GM12878 (cell line): ENCODE measurements around the gene SERPINH1. TPM values are rescaled to one million over a fixed set of nuclear protein-coding genes. Genes with fewer than 3 reads are reported as not detected.
A peak's percentile ranks its signal among the peaks of the same experiment; 100 is the strongest.

ENCODE experiments used
- ATAC-seq: fragments of 200-7000 bp; cut with Tn5 transposase; 3 replicates; pipeline ENCODE4 v1.9.1; 2020; ENCODE audit warnings: mild to moderate bottlenecking, moderate library complexity
- BruUV-seq: library from RNA; stranded (reverse); fragments of 400-500 nt; replicated peaks from 2 replicates; lab custom pipeline; 2021; lab: Mats Ljungman, UMichigan
- CTCF ChIA-PET: fragments of 300-600 bp; sonication (Branson Sonifier 250); formaldehyde crosslinking; extraction: SDS; loops from one replicate; lab custom pipeline; 2021; ENCODE audit warnings: inconsistent platforms; lab: Yijun Ruan, JAX
- POLR2A ChIA-PET: fragments of 350-600 bp; formaldehyde crosslinking; extraction: SDS; loops from one replicate; lab custom pipeline; 2021; ENCODE audit warnings: inconsistent platforms; lab: Charles Lee
- RAD21 ChIA-PET: fragments of 300-600 bp; sonication (Branson Sonifier 250); formaldehyde crosslinking; loops from one replicate; lab custom pipeline; 2023; ENCODE audit warnings: antibody characterized with exemption; ENCODE audit not compliant: unreplicated experiment; lab: Charles Lee
- SMC1A ChIA-PET: fragments of 300-600 bp; sonication (Branson Sonifier 250); formaldehyde crosslinking; loops from one replicate; lab custom pipeline; 2023; ENCODE audit not compliant: unreplicated experiment, uncharacterized antibody; lab: Charles Lee
- DNase-seq: peaks from one replicate; pipeline ENCODE4 v3.0.0-alpha.2; 2011; ENCODE audit warnings: low read depth, low spot score
- FAIRE-seq: peaks from 3 replicates; lab custom pipeline; 2011; peaks lifted over from hg19 to GRCh38; lab: Jason Lieb, UNC
- H2AFZ ChIP-seq: 2 replicates; pipeline ENCODE4 v1.6.0; 2011; ENCODE audit warnings: low read depth, low read length, control low read depth; ENCODE audit not compliant: control insufficient read depth
- H3K27ac ChIP-seq: 2 replicates; pipeline ENCODE4 v1.5.1; 2011; ENCODE audit warnings: control low read depth; ENCODE audit not compliant: control insufficient read depth, insufficient read depth
- H3K27me3 ChIP-seq, 2 experiments: replicated peaks in 1 of 2; 2 replicates each; pipeline versions ENCODE4 v1.6.0 to v1.6.1; 2011; ENCODE audit warnings: low read length in 1 of 2; ENCODE audit not compliant: control insufficient read depth in 2 of 2, insufficient read depth in 2 of 2
- H3K36me3 ChIP-seq, 2 experiments: 2 replicates each; pipeline ENCODE4 v1.5.1; 2011; ENCODE audit warnings: low read length in 1 of 2; ENCODE audit not compliant: control insufficient read depth in 2 of 2, insufficient read depth in 2 of 2
- H3K4me1 ChIP-seq: 2 replicates; pipeline ENCODE4 v1.6.1; 2011; ENCODE audit warnings: mild to moderate bottlenecking, low read length, moderate library complexity, mixed read lengths; ENCODE audit not compliant: control insufficient read depth, insufficient read depth
- H3K4me2 ChIP-seq: 2 replicates; pipeline ENCODE4 v1.6.0; 2011; ENCODE audit warnings: control low read depth; ENCODE audit not compliant: control insufficient read depth, insufficient read depth
- H3K4me3 ChIP-seq: fragments of 200-600 bp; sonication (generic); 2 replicates; pipeline ENCODE4 v1.5.1; 2016
- H3K79me2 ChIP-seq: 2 replicates; pipeline ENCODE4 v1.6.0; 2011; ENCODE audit warnings: low read length; ENCODE audit not compliant: control insufficient read depth, insufficient read depth
- H3K9ac ChIP-seq: 2 replicates; pipeline ENCODE4 v1.8.0; 2011; ENCODE audit warnings: low read length, control low read depth, mixed read lengths; ENCODE audit not compliant: control insufficient read depth, insufficient read depth
- H3K9me3 ChIP-seq: replicated peaks from 3 replicates; pipeline ENCODE4 v1.5.1; 2011; ENCODE audit warnings: mild to moderate bottlenecking, low read length; ENCODE audit not compliant: control insufficient read depth, insufficient read depth
- H4K20me1 ChIP-seq: 2 replicates; pipeline ENCODE4 v1.6.0; 2011; ENCODE audit not compliant: control insufficient read depth, insufficient read depth
- ESRRA ChIP-seq: IDR thresholded peaks from 2 replicates; pipeline ENCODE4 v1.6.1; 2012; ENCODE audit warnings: mild to moderate bottlenecking, low read length, improper control_type of control experiment
- MEF2B ChIP-seq: fragments of 450-650 bp; IDR thresholded peaks from 2 replicates; pipeline ENCODE4 v1.6.1; 2018; ENCODE audit warnings: mild to moderate bottlenecking, moderate library complexity; ENCODE audit not compliant: partially characterized antibody, poor library complexity, severe bottlenecking
- NFYB ChIP-seq: IDR thresholded peaks from 2 replicates; pipeline ENCODE4 v1.6.1; 2011; ENCODE audit warnings: low read depth, mild to moderate bottlenecking, low read length, improper control_type of control experiment, moderate library complexity; ENCODE audit not compliant: insufficient read depth
- NR2F1 ChIP-seq: fragments of 450-650 bp; conservative IDR thresholded peaks from 2 replicates; pipeline ENCODE4 v1.6.1; 2017; ENCODE audit warnings: mild to moderate bottlenecking
- POLR2A ChIP-seq: IDR thresholded peaks from 2 replicates; pipeline ENCODE4 v1.6.1; 2011; ENCODE audit warnings: low read depth, mild to moderate bottlenecking, low read length
- POLR2AphosphoS2 ChIP-seq: IDR thresholded peaks from 2 replicates; pipeline ENCODE4 v1.6.1; 2011; ENCODE audit warnings: low read depth, mild to moderate bottlenecking, low read length, improper control_type of control experiment, moderate library complexity
- RAD51 ChIP-seq: fragments of 450-650 bp; IDR thresholded peaks from 2 replicates; pipeline ENCODE4 v1.6.1; 2016; ENCODE audit warnings: moderate library complexity, mild to moderate bottlenecking, inconsistent platforms
- RUNX3 ChIP-seq: IDR thresholded peaks from 2 replicates; pipeline ENCODE4 v1.6.1; 2012; ENCODE audit warnings: low read length, inconsistent platforms
- SP1 ChIP-seq: IDR thresholded peaks from one replicate; pipeline ENCODE4 v1.6.1; 2011; ENCODE audit warnings: low read depth, low read length
- STAT3 ChIP-seq: IDR thresholded peaks from 2 replicates; pipeline ENCODE4 v1.6.1; 2011; ENCODE audit warnings: low read depth, low read length, improper control_type of control experiment
- TARDBP ChIP-seq: IDR thresholded peaks from 2 replicates; pipeline ENCODE4 v1.6.1; 2016; ENCODE audit warnings: borderline replicate concordance
- TCF3 ChIP-seq: IDR thresholded peaks from 2 replicates; pipeline ENCODE4 v1.6.1; 2012; ENCODE audit warnings: low read depth, mild to moderate bottlenecking, low read length, borderline replicate concordance; ENCODE audit not compliant: insufficient read depth
- ZBTB4 ChIP-seq: fragments of 450-650 bp; formaldehyde crosslinking; IDR thresholded peaks from 2 replicates; pipeline ENCODE4 v1.4.0; 2022; ENCODE audit warnings: mild to moderate bottlenecking, moderate library complexity
- ZBTB40 ChIP-seq: fragments of 450-650 bp; IDR thresholded peaks from 2 replicates; pipeline ENCODE4 v1.6.1; 2016; ENCODE audit warnings: mild to moderate bottlenecking, moderate library complexity, borderline replicate concordance
- ZNF217 ChIP-seq: fragments of 450-650 bp; IDR thresholded peaks from 2 replicates; pipeline ENCODE4 v1.6.1; 2017; ENCODE audit warnings: antibody characterized with exemption, mild to moderate bottlenecking
- WGBS: methylation state at CpG from one replicate; pipeline ENCODE4 v1.1.6; 2016; ENCODE audit warnings: low lambda C conversion rate; ENCODE audit not compliant: insufficient replicate concordance, insufficient coverage; ENCODE audit errors: missing lambda C conversion rate; 5-methylcytosine and 5-hydroxymethylcytosine counted together
- in situ Hi-C: fragments of 300-500 bp; cut with MboI; formaldehyde crosslinking; loops from 9 replicates; pipeline ENCODE4 v1.14.3; 2018; ENCODE audit warnings: mixed read lengths
- intact Hi-C: fragments of 100-400 bp; cut with micrococcal nuclease; formaldehyde crosslinking; loops from one replicate; pipeline ENCODE4 v1.14.2; 2022; ENCODE audit not compliant: unreplicated experiment
- polyA plus RNA-seq, 11 experiments: library from polyadenylated mRNA; depleted of rRNA in 4 of 11; unstranded in 6 of 11; stranded (reverse) in 5 of 11; fragments of >200 nt; fragmentation: Nextera tagmentation in 4 of 11; fragmentation: Illumina TruSeq in 1 of 11; extraction: Ambion mirVana in 4 of 11; extraction: Trizol in 1 of 11; gene quantifications; 1 replicate in 1 of 11; 2 replicates in 10 of 11; pipeline versions ENCODE4 v1.2.1 to v1.2.3, GENCODE V29; 2011 to 2016; ENCODE audit warnings: inconsistent platforms in 2 of 11, missing spikeins in 2 of 11, low read depth in 1 of 11
- total RNA-seq, 4 experiments: library from RNA; depleted of rRNA in 3 of 4; stranded (reverse); fragments of >200 nt in 3 of 4; fragmentation: Illumina TruSeq in 1 of 4; extraction: Trizol in 1 of 4; gene quantifications; 2 replicates each; pipeline versions ENCODE4 v1.2.1 to v1.2.3, GENCODE V29; 2013 to 2021
- TF ChIP-seq, protein P1 (sequence below): fragments of 450-650 bp; IDR thresholded peaks from 2 replicates; pipeline ENCODE4 v1.6.1; 2014; ENCODE audit warnings: mild to moderate bottlenecking

The SERPINH1 gene
- total and polyA plus RNA-seq, 10 of the 15 experiments (the other 5 are each of a cell fraction or from before 2014, with no cell fraction given): 0.34 to 19.8 (median 13.7) TPM

GRCh38 chr11:75549370-75549958 is 12.6 kb upstream of the SERPINH1 start:
- H3K4me2 ChIP-seq: no peak overlapping the region
- FAIRE-seq (no peak), ATAC-seq (0 out of 3 replicates have a peak, but pooled peaks have one; percentile 16), DNase-seq (no peak)
- no peaks in the 10 kb centered on the region for H3K79me2 ChIP-seq
- H3K27ac ChIP-seq: no peak overlapping the region
- H3K9ac ChIP-seq: no peak overlapping the region
- ChIA-PET RAD21 (no interaction called here), SMC1A (interaction anchor here (0.6 kb wide), 1 partner anchor 751 kb away, joined by 3 read pairs; no protein-coding TSS in a partner anchor), POLR2A (no interaction called here), CTCF (interaction anchor here (1.0 to 1.2 kb wide), 3 partner anchors 27 to 161 kb away, joined by 3 to 5 read pairs (median 4); no protein-coding TSS in a partner anchor)
- intact Hi-C loops (loop anchor here (5.0 kb wide), 1 partner anchor 158 kb away; no protein-coding TSS in a partner anchor), in situ Hi-C loops (no loop called here)
- H3K4me3 ChIP-seq: no peak overlapping the region
- no peaks in the 10 kb centered on the region; a peak in 1 of 4 replicates for H3K27me3 ChIP-seq
- H3K9me3 ChIP-seq: no peaks in the 10 kb centered on the region
- H2AFZ ChIP-seq: no peak overlapping the region
- no peaks in the 10 kb centered on the region for H3K36me3 ChIP-seq
- no TSS peak for BruUV-seq
- H3K4me1 ChIP-seq: no peaks in the 10 kb centered on the region
- no peaks in the 10 kb centered on the region for H4K20me1 ChIP-seq
- WGBS: 80% methylated on average over 5 of the region's 5 CpGs
- no peak for TF ChIP-seq RAD51
- no peak for TF ChIP-seq POLR2A
- TF ChIP-seq ZBTB4: no peak
- TF ChIP-seq STAT3: no peak
- TF ChIP-seq NFYB: no peak
- no peak for TF ChIP-seq SP1
- TF ChIP-seq ZBTB40: no peak
- TF ChIP-seq, protein P1, sequence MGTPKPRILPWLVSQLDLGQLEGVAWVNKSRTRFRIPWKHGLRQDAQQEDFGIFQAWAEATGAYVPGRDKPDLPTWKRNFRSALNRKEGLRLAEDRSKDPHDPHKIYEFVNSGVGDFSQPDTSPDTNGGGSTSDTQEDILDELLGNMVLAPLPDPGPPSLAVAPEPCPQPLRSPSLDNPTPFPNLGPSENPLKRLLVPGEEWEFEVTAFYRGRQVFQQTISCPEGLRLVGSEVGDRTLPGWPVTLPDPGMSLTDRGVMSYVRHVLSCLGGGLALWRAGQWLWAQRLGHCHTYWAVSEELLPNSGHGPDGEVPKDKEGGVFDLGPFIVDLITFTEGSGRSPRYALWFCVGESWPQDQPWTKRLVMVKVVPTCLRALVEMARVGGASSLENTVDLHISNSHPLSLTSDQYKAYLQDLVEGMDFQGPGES: no peak
- TF ChIP-seq RUNX3: no peak
- no peak for TF ChIP-seq TARDBP
- no peak for TF ChIP-seq NR2F1
- TF ChIP-seq POLR2AphosphoS2: no peak
- no peak for TF ChIP-seq ZNF217
- TF ChIP-seq TCF3: no peak
- TF ChIP-seq ESRRA: no peak
- no peak for TF ChIP-seq MEF2B
